ENCODE results near the gene ARHGAP9.

ARHGAP9 gene

DNA sequence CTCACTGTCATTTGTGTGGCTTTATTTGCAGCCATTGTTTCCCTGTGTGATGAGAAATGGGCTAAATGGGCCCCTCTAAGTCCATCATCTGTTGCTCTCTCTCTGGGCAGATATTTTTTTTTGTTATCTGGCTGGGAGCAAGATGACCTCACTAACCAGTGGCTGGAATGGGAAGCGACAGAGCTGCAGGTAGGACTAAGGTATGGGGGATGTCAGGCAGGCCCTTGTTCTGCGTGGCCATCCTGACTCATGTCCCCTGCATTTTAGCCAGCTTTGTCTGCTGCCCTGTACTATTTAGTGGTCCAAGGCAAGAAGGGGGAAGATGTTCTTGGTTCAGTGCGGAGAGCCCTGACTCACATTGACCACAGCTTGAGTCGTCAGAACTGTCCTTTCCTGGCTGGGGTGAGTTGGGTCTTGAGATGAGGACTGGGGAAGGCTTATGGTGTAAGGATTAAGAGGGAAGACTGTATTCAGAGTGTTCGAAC is 9.5 kb upstream of the ARHGAP9 start:
- DNase-seq (ENCODE audit: low read depth), result no peak
- peak overlapping the region; percentile 96 for H3K4me3 ChIP-seq (ENCODE audit: control insufficient read depth, low read depth, low read length)
- TF ChIP-seq, protein P1, sequence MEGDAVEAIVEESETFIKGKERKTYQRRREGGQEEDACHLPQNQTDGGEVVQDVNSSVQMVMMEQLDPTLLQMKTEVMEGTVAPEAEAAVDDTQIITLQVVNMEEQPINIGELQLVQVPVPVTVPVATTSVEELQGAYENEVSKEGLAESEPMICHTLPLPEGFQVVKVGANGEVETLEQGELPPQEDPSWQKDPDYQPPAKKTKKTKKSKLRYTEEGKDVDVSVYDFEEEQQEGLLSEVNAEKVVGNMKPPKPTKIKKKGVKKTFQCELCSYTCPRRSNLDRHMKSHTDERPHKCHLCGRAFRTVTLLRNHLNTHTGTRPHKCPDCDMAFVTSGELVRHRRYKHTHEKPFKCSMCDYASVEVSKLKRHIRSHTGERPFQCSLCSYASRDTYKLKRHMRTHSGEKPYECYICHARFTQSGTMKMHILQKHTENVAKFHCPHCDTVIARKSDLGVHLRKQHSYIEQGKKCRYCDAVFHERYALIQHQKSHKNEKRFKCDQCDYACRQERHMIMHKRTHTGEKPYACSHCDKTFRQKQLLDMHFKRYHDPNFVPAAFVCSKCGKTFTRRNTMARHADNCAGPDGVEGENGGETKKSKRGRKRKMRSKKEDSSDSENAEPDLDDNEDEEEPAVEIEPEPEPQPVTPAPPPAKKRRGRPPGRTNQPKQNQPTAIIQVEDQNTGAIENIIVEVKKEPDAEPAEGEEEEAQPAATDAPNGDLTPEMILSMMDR (IDR thresholded peaks at IDR 0.05; ENCODE audit: control insufficient read depth, insufficient read depth, low read depth, low read length, missing control alignments), result no peak

DNA sequence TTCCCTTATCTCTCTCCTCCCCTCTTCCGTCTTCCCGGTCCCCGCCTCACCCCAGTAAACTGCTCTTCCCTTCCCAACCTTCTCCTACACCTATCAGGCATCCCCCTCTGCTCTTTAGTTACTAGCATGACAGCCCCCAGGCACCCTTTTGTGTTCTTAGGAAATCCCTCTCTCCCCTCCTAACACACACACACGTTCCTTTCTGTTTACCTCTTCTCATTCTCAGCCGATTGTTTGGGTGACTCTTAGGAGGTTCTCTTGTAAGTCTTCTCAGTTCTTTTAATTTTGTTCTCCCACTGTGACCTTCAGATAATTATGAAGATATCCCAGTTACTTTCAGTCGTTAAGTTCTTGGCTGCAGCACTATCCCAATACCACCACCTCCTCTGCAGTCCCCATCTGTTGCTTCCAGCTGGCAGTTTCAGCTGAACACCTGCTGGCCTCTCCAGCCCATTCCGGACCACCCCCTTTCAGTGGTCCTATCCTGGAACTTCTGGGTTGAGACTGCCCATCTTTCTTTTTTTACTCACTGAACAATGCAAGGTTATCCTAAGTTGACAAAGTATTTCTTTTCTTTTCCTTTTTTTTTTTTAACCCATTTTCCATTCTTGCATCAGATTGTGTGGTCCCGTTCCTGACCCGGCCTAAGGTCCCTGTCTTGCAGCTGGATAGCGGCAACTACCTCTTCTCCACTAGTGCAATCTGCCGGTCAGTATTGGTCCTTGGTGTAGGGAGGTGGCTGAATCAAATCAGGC is 8.9 kb upstream of the ARHGAP9 start:
- TF ChIP-seq, protein P1 (IDR thresholded peaks at IDR 0.05; ENCODE audit: control insufficient read depth, insufficient read depth, low read depth, low read length, missing control alignments), result no peak
- peak overlapping the region; percentile 96 for H3K4me3 ChIP-seq (ENCODE audit: control insufficient read depth, low read depth, low read length)
- DNase-seq (ENCODE audit: low read depth), result no peak

DNA sequence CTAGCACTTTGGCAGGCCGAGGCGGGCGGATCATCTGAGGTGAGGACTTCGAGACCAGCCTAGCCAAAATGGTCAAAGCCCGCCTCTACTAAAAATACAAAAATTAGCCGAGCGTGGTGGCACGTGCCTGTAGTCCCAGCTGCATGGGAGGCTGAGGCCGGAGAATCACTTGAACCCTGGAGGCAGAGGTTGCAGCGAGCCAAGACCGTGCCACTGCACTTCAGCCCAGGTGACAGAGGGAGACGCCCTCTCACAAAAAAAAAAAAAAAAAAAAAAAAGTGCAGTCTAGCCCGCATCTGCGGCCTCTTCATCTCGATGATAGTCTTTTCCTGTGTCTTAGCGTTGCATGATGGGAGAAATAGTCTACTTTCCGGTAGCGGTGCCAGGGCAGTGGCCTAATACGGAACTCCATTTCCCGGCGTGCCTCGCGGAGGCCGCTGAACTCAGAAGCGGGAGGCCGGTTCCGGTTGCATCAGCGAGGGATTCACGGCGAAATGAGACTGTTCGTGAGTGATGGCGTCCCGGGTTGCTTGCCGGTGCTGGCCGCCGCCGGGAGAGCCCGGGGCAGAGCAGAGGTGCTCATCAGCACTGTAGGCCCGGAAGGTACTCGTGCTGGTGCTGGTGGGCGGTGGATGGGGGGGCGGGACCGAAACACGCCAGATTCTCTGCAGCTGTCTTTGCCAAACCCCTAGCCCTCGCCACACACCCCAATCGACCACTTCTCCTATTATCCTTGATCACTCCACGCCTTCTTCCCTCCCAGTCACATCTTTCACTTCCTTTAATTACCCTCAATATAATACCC is 8.1 kb upstream of the ARHGAP9 start, which contains the start of gene MARS1:
MARS1 (plus strand) TSS at position 472 of the 805 bp plus-strand sequence; CDS start at position 495, 23 bp downstream.
- peak within 1 kb of the TSS; percentile 96 for H3K4me3 ChIP-seq (ENCODE audit: control insufficient read depth, low read depth, low read length)
- peak; percentile 85 for DNase-seq (ENCODE audit: low read depth)
- TF ChIP-seq, protein P1 (IDR thresholded peaks at IDR 0.05; ENCODE audit: control insufficient read depth, insufficient read depth, low read depth, low read length, missing control alignments), result no peak

DNA sequence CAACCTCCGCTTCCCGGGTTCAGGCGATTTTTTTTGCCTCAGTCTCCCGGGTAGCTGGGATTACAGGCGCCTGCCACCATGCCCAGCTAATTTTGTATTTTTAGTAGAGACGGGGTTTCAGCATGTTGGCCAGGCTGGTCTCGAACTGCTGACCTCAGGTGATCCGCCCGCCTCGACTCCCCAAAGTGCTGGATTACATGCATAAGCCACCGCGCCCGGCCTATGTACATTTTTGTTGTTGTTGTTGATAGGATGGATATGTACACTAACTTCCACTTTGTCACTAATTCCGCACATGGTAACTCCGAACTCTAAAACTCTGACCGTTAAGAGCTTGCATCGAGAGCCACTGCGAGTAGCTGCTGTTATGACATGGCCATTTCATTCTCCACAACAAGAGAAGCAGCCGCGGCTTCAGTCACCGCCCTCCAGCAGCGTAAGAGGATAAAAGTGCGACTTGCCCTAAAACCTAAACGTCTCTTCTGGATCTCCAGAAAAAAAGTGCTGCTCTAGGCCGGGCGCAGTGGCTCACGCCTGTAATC is 7.5 kb upstream of the ARHGAP9 start:
- TF ChIP-seq, protein P1 (IDR thresholded peaks at IDR 0.05; ENCODE audit: control insufficient read depth, insufficient read depth, low read depth, low read length, missing control alignments), result no peak
- no peak for DNase-seq (ENCODE audit: low read depth)
- peak overlapping the region; percentile 9; the same call in 1 of the 2 replicates for H3K4me3 ChIP-seq (ENCODE audit: control insufficient read depth, low read depth, low read length)

DNA sequence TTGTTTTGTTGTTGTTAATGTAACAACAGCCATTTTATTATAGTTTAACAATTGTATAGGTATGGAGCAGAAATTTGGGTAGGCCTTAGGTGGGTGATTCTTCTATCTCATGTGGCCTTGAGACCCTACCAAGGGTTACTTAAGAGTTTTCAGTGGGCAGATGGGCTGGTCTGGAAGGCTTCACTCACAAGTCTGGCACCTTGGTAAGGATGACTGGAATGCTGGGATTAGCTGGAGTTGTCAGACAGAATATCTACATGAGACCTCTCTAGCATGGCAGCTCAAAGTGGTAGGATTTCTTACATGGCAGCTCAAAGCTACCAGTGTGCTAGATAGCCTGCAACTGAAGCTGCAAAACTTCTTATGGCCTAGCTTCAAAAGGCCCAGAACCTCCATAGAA is 6.0 kb upstream of the ARHGAP9 start:
- TF ChIP-seq, protein P1 (IDR thresholded peaks at IDR 0.05; ENCODE audit: control insufficient read depth, insufficient read depth, low read depth, low read length, missing control alignments), result no peak
- H3K4me3 ChIP-seq (ENCODE audit: control insufficient read depth, low read depth, low read length), result no peak overlapping the region
- no peak for DNase-seq (ENCODE audit: low read depth)

DNA sequence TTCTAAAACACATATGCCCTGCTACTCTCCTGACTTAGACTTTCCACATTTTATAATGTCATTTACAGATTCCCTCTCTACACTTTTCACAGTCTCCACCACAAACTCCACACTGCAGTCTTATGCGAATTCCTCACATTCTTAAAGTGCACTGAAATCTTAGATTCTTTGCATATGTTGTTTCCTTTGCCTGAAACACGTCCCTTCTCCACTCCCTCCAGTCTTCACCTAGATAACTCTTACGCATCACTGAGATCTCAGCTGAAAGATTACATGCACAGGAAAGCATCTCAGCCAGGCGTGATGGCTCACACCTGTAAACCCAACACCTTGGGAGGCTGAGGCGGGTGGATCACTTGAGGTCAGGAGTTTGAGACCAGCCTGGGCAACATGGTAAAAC is 3.8 kb upstream of the ARHGAP9 start:
- DNase-seq (ENCODE audit: low read depth), result peak; percentile 20

More for the DNA sequence above, 3.8 kb upstream of the ARHGAP9 start:
- no peak overlapping the region for H3K4me3 ChIP-seq (ENCODE audit: control insufficient read depth, low read depth, low read length)
- TF ChIP-seq, protein P1 (IDR thresholded peaks at IDR 0.05; ENCODE audit: control insufficient read depth, insufficient read depth, low read depth, low read length, missing control alignments), result no peak
